ENCODE measurements around the gene DLGAP1.

Gene DLGAP1

GRCh38 chr18:3759099-3759498 is 696.0 kb downstream of the DLGAP1 start:
- DNase-seq (no peak), ATAC-seq (replicated peaks) (no peak)
- H3K4me3 Mint-ChIP-seq, result no peak overlapping the region
- H3K4me1 Mint-ChIP-seq, result no peaks in the 10 kb centered on the region
- H3K36me3 Mint-ChIP-seq, result peaks cover 0 to 2% of the 10 kb centered on the region in 2 donors
- H3K9me3 Mint-ChIP-seq, result peaks cover 4 to 7% of the 10 kb centered on the region in 2 donors
- no peak overlapping the region for H3K27ac Mint-ChIP-seq
- H3K27me3 Mint-ChIP-seq, result no peaks in the 10 kb centered on the region

- Mint-ChIP-seq H3K36me3 (peaks cover 0 to 2% of the 10 kb centered on the region in 2 donors), H3K27ac (no peak overlapping the region), H3K9me3 (peaks cover 4 to 7% of the 10 kb centered on the region in 2 donors), H3K4me3 (no peak overlapping the region), H3K4me1 (no peaks in the 10 kb centered on the region), H3K27me3 (no peaks in the 10 kb centered on the region)
- no peak for DNase-seq
- no peak for ATAC-seq (replicated peaks)
Measured at GRCh38 chr18:3758531-3758930, 696.6 kb downstream of the DLGAP1 start.

GRCh38 chr18:3757361-3757760 is 697.7 kb downstream of the DLGAP1 start:
- Mint-ChIP-seq H3K4me1 (no peaks in the 10 kb centered on the region), H3K27ac (no peak overlapping the region), H3K27me3 (peaks cover 4 to 7% of the 10 kb centered on the region in 2 donors), H3K36me3 (peaks cover 0 to 2% of the 10 kb centered on the region in 2 donors), H3K4me3 (no peak overlapping the region), H3K9me3 (peaks cover 4 to 7% of the 10 kb centered on the region in 2 donors)
- DNase-seq, result no peak
- ATAC-seq (replicated peaks), result no peak

- no peak for ATAC-seq (replicated peaks)
Measured at GRCh38 chr18:3753106-3753505, 702.0 kb downstream of the DLGAP1 start.

GRCh38 chr18:3748086-3748485 is 707.0 kb downstream of the DLGAP1 start:
- no peak for ATAC-seq (replicated peaks)
- Mint-ChIP-seq H3K4me1 (peaks cover 0 to 1% of the 10 kb centered on the region in 2 donors), H3K4me3 (no peak overlapping the region), H3K9me3 (peaks cover 0 to 1% of the 10 kb centered on the region in 2 donors), H3K36me3 (no peaks in the 10 kb centered on the region), H3K27me3 (peaks cover 7 to 19% of the 10 kb centered on the region in 2 donors), H3K27ac (no peak overlapping the region)
- DNase-seq, result no peak

More at GRCh38 chr18:3753106-3753505, 702.0 kb downstream of the DLGAP1 start:
- peaks cover 0 to 2% of the 10 kb centered on the region in 2 donors for H3K36me3 Mint-ChIP-seq
- DNase-seq, result no peak
- H3K4me1 Mint-ChIP-seq, result no peaks in the 10 kb centered on the region
- H3K27ac Mint-ChIP-seq, result no peak overlapping the region
- peaks cover 4 to 9% of the 10 kb centered on the region in 2 donors for H3K9me3 Mint-ChIP-seq
- peaks cover 7 to 9% of the 10 kb centered on the region in 2 donors for H3K27me3 Mint-ChIP-seq
- H3K4me3 Mint-ChIP-seq, result no peak overlapping the region

GRCh38 chr18:3747176-3747973 is 707.7 kb downstream of the DLGAP1 start:
- Mint-ChIP-seq H3K36me3 (no peaks in the 10 kb centered on the region), H3K27me3 (peaks cover 4 to 13% of the 10 kb centered on the region in 2 donors), H3K27ac (no peak overlapping the region), H3K4me1 (peaks cover 0 to 1% of the 10 kb centered on the region in 2 donors), H3K4me3 (no peak overlapping the region), H3K9me3 (peaks cover 0 to 1% of the 10 kb centered on the region in 2 donors)
- ATAC-seq (replicated peaks) (no peak), DNase-seq (no peak)

GRCh38 chr18:3742541-3742940 is 712.6 kb downstream of the DLGAP1 start:
- DNase-seq, result no peak
- Mint-ChIP-seq H3K27me3 (peaks cover 0 to 10% of the 10 kb centered on the region in 2 donors), H3K9me3 (peaks cover 8 to 10% of the 10 kb centered on the region in 2 donors), H3K4me1 (peaks cover 0 to 1% of the 10 kb centered on the region in 2 donors), H3K4me3 (no peak overlapping the region), H3K36me3 (peaks cover 0 to 4% of the 10 kb centered on the region in 2 donors), H3K27ac (no peak overlapping the region)
- no peak for ATAC-seq (replicated peaks)

- H3K36me3 Mint-ChIP-seq, result peaks cover 0 to 4% of the 10 kb centered on the region in 2 donors
- H3K27ac Mint-ChIP-seq, result no peak overlapping the region
- no peak overlapping the region for H3K4me3 Mint-ChIP-seq
- no peaks in the 10 kb centered on the region for H3K4me1 Mint-ChIP-seq
- peaks cover 8 to 10% of the 10 kb centered on the region in 2 donors for H3K9me3 Mint-ChIP-seq
- peaks cover 0 to 15% of the 10 kb centered on the region in 2 donors for H3K27me3 Mint-ChIP-seq
- no peak for ATAC-seq (replicated peaks)
- no peak for DNase-seq
Measured at GRCh38 chr18:3741333-3741732, 713.8 kb downstream of the DLGAP1 start.

GRCh38 chr18:3728704-3729437 is 726.2 kb downstream of the DLGAP1 start:
- DNase-seq (no peak), ATAC-seq (replicated peaks) (no peak)
- Mint-ChIP-seq H3K4me3 (no peak overlapping the region), H3K36me3 (no peaks in the 10 kb centered on the region), H3K9me3 (no peaks in the 10 kb centered on the region), H3K27me3 (peaks cover 0 to 4% of the 10 kb centered on the region in 2 donors), H3K27ac (peak overlapping the region; percentile 15), H3K4me1 (peaks cover 11 to 20% of the 10 kb centered on the region in 2 donors)

- no peaks in the 10 kb centered on the region for H3K9me3 Mint-ChIP-seq
- peaks cover 0 to 8% of the 10 kb centered on the region in 2 donors for H3K27me3 Mint-ChIP-seq
- ATAC-seq (replicated peaks) (no peak), DNase-seq (no peak)
- H3K36me3 Mint-ChIP-seq, result no peaks in the 10 kb centered on the region
- H3K4me3 Mint-ChIP-seq, result no peak overlapping the region
- no peak overlapping the region for H3K27ac Mint-ChIP-seq
- H3K4me1 Mint-ChIP-seq, result peaks cover 11 to 20% of the 10 kb centered on the region in 2 donors
Measured at GRCh38 chr18:3727274-3727673, 727.8 kb downstream of the DLGAP1 start.

- Mint-ChIP-seq H3K9me3 (no peaks in the 10 kb centered on the region), H3K4me3 (no peak overlapping the region), H3K27ac (no peak overlapping the region), H3K27me3 (peaks cover 0 to 8% of the 10 kb centered on the region in 2 donors), H3K36me3 (no peaks in the 10 kb centered on the region), H3K4me1 (peaks cover 11 to 20% of the 10 kb centered on the region in 2 donors)
- ATAC-seq (replicated peaks) (peak; percentile 36 to 51), DNase-seq (no peak)
Measured at GRCh38 chr18:3726238-3726951, 728.7 kb downstream of the DLGAP1 start.

GRCh38 chr18:3725115-3725514 is 730.0 kb downstream of the DLGAP1 start:
- Mint-ChIP-seq H3K27me3 (peaks cover 0 to 8% of the 10 kb centered on the region in 2 donors), H3K4me3 (no peak overlapping the region), H3K9me3 (no peaks in the 10 kb centered on the region), H3K36me3 (no peaks in the 10 kb centered on the region), H3K4me1 (peaks cover 11 to 20% of the 10 kb centered on the region in 2 donors), H3K27ac (no peak overlapping the region)
- ATAC-seq (replicated peaks) (peak; percentile 45 to 65), DNase-seq (no peak)

GRCh38 chr18:3723554-3723953 is 731.6 kb downstream of the DLGAP1 start:
- Mint-ChIP-seq H3K9me3 (no peaks in the 10 kb centered on the region), H3K27ac (no peak overlapping the region), H3K27me3 (peaks cover 0 to 8% of the 10 kb centered on the region in 2 donors), H3K36me3 (no peaks in the 10 kb centered on the region), H3K4me3 (no peak overlapping the region), H3K4me1 (peaks cover 11 to 20% of the 10 kb centered on the region in 2 donors)
- DNase-seq (no peak), ATAC-seq (replicated peaks) (no peak)

Data from stimulated activated naive B cell treated with anti-CD40 and anti-IgM and Interleukin-4, amounts not matched to agents 10 μg/mL and 1 μg/mL and 100 μg/mL, for 72 hours (primary cell).